Embryonic facial prominence (tissue), 1 donor: Measurements from ENCODE around the gene NUCKS1.

Experiments
- DNase-seq: peaks from one replicate; pipeline ENCODE4 v3.0.0-alpha.2; 2016; ENCODE audit errors: extremely low spot score

NUCKS1 gene

DNA sequence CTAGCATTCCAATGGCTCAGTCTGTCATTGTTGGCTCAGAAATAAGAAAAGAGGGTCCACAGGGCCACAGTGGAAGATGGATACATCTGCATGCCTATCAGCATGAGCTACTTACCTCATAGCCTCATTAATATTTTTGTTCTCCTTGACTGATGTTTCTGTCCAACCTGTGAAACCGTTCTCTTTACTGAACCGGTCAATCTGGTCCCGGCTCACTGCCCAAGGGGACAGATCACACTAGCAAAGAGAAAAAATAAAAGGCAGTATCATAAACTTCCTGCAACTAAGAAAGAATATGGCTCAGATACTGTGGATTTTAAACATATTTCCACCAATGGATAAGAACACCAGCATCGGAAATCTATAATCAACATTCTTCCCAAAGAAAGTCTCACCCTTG, 20.6 kb upstream of the NUCKS1 start:
- DNase-seq = no peak

DNA sequence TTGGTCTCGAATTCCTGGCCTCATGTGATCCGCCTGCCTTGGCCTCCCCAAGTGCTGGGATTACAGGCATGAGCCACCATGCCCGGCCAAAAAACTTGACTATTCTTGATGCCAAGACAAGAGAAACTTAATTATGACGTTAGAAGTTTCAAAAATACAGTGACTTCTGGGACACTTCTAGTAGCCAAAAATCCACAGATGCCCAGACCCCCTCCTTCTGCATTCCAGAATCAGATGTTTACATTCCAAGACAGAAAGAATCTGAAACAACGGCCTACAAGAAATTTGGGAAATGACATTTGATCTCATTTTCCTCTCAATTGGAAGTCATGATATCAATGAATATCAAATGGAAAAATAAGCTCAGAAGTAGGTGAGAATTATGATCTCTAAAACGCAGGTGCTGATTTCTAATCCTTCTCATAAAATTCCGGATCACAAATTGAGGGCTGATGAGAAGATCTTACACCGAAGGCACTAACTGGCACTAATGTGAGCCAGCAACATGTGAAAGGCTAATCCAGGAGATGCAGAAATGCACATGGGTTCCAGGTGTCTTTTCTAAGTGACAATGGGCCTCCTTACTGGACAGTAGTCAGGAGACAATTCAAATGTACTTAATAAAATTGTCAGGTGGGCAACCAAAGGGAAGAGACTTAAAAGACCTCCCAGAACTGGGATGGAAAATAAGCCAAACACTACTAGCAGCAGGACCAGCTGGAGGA, 19.8 kb upstream of the NUCKS1 start:
- DNase-seq = no peak

DNA sequence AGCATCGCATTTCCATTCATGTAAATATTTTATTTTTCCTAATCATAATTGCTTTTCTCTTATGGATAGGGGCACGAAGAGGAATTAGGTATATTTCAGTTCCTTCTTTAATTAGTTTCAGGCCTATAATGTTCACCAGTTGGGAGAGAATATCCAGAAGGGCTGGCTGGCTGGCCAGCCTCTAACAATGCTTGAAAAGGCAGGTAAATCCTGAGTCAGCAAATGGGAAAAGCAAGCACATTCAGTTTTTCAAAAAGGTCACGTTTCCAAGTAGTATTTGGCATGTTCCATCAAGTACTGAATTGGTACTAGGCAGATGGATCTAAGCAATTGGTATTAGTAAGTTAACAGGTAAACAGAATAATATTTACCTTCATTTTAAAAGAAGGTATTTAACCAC, 17.3 kb upstream of the NUCKS1 start:
- no peak for DNase-seq

DNA sequence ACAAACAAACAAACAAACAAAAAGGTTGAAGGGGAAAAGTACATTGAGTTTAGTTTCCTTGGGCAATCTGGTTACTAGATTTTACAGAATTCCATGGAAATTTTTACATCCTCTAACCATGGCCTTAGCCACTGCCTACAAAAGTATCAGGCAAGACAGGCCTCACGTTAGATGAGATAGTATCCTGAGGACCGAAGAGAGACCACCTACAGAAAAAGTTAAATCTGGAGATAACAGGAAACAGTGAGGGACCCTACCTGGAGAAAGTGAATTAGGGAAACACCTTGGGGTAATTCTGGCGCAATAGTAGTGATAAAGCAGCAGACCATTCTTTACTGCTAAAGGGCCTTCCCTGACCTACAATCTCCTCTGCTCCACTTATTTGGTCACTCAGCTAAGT, 16.6 kb upstream of the NUCKS1 start:
- no peak for DNase-seq

DNA sequence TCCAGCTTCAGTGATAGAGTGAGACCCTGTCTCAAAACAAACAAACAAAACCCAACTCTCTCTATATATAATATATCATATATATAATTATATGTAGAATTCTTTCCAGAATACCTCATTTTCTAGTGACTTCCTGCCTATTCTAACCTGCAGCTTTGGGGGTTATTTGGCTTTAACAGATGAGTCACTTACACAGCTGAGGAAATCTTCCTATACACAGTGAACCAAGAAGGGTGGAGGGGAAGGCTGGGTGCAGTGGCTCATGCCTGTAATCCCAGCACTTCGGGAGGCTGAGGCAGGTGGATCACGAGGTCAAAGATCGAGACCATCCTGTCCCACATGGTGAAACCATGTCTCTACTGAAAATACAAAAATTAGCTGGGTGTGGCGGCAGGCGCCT, 16.1 kb upstream of the NUCKS1 start:
- no peak for DNase-seq

DNA sequence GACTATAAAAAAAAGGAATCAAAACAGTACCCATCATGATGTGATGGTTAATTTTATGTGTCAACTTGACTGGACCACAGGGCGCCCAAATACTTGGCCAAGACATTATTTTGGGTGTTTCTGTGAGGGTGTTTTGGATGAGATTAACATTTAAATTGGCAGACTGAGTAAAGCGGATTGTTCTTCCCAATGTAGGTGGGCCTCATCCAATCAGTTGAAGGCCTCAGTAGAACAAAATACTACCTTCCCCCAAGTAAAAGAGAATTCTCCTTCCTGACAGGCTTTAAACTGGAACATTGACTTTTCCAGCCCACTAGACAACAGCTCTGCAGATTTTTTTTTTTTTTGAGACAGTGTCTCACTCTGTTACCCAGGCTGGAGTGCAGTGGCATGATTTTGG, 14.6 kb upstream of the NUCKS1 start:
- no peak for DNase-seq

DNA sequence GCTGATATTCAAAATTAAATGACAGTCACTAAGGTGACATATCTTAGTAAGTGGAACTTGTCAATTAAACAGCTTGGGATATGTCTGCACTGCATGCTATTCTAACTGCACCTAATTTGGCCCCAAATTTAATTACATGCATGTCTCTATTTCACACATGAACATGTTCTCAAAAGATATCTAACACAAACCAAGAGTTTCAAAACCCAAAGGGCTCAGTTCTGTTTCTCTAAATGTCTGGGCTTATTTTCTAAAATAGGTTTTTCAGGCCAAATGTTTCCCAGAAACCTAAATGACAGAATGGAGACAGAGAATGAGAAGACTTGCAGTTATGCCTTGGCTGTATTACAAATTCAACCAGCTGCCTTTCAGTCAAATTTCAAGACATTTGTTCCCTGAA, 14.0 kb upstream of the NUCKS1 start:
- DNase-seq = no peak

DNA sequence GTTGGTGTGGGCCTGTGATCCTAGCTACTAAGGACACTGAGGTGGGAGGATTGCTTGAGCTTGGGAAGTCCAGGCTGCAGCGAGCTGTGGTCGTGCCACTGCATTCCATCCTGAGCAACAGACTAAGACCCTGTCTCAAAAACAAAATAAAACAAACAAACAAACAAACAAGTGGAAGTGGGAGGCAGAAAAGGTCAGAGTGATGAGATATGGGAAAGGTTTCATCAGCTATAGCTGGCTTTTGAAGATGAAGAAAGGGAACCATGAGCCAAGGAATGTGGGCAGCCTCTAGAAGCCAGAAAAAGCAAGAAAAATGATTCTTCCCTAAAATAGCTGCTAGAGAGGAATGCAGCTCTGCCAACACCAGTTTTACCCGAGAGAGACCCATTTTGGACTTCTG, 10.6 kb upstream of the NUCKS1 start:
- no peak for DNase-seq

DNA sequence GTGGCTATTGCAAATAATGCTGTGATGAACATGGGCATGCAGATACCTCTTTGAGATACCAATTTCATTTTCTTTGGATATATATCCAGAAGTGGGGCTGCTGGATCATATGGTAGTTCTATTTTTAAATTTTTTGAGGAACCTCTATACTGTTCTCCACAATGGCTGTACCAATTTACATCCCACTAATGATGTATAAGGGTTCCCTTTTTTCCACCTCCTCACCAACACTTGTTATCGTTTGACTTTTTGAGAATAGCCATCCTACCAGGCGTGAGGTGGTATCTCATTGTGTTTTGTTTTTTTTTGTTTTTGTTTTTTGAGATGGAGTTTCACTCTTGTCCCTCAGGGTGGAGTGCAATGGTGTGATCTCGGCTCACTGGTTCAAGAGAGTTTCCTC, 6.6 kb upstream of the NUCKS1 start:
- DNase-seq = no peak

DNA sequence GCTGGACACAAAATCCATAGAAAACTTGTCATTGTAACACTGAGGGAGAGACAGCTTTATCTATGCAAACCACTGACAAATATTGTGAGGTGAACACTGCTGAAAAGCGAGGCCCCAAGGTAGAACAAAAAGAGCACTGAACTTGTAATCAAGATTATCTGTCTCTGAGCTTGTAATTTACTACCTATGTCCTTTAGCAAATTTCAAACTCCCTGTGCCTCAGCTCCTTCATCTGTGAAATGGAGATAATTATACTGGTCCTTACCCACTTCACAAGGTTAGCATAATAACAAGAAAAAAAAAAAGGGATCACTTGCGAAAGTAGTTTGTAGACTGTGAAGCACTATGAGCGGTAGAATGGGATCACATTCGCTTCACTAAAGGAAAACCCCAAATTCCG, 4.9 kb upstream of the NUCKS1 start:
- no peak for DNase-seq

DNA sequence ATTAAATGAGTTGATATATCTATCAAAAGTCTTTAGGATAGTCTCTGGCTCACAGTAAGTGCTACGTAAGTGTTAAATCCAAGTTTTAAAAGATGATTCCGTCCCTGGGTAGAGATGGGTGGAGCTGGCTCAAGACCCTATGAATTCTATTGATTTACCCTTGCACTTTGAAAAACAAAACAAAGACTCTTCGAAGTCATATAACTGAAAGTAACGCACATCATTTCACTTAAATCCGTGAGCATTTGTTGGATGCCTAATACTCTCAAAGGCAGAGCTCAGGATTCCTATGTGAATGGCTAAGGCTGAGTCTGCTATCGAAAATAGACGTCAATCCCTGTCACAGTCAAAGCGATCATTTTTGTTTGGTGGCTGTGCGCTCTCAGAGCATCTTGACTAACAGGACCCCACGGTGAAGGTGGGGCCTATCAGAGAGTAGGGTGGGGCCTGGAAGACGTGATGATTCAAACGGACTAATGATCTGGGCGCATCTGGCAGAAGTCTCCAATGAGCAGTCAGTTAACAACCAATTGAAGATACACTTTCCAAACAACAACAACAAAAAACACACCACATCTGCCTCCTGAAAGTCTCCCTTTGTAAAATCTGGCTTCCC, 1.2 kb upstream of the NUCKS1 start:
- DNase-seq = no peak

DNA sequence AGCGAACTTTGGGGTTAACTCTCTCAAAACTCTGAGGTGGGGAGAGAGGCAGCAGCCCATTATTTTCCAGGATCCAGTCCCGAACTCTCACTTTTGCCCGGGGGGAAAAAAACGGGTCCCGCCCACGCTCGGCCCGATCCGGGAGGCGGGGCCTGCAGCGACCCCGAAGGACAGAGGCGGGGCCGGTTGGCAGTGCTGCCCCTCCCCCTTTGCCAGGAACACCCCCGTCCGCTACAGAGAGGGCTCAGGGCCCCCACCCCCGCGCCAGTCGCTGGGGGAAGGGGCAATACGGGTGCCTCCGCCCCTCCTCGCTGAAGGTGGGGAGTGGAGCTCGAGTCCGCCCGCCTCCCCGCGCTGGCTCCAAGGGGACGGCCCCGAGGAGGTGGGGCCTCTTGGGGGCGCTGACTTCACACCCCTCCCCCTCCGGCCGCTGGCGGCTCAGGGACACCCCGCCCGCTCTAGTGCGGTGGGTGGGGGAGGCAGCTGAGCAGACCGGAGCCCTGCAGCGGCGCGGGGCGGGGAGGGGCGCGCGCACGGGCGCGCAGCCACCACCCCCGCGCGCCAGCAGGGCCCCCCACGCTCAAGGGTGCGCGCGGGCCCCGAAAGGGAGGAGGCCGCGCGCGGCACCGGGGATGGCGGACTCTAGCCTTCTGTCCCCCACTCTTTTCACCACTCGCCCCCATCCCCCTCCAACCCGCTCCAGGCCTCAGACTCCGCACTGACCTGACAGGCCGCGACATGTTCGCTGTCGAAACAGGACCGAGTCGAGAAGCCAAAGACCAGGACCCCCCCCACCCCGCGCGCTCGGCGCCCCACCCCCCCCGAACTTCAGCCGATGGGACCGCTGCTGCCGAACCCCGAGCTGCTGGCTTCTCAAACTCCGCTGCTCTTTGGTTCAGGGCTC, 496 bp downstream of the NUCKS1 start:
- DNase-seq = peak; percentile 86

DNA sequence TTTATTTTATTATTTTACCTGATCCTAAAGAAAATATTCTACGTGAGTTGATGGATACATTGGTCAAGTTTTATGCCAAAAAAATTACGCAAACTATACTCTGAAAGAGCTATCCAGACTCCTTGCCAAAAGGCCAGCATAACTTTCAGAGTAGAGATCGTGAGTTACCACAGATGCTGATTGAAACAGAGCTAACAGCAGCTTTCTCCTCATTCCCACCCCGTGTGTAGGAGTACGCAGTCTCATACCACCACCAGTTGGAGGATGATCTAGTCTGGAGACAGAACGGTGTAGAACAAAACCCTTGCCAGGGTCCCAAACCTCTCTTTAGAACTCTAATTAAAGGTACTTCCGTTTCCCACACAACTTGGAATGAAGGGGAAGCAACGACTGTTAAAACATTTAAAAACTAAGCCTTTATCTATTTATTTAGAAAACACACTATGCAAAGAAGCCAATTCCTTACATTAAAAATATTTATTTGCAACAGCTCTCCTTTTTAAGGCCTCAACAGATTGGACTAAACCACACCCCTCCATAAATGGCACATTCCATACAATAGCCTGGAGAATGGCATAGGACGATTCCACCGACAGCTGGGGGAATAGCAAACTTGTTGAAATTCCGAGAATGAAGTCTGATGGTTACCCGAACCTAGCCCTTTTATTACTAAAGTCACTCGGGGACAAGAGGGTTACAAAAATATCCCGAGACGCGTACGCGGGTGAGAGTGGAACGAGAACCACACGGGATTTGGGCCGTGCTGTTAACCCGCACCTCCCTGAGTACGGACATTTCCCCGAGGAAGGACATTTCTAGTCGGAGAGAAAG, 1.4 kb downstream of the NUCKS1 start:
- DNase-seq = peak; percentile 26

DNA sequence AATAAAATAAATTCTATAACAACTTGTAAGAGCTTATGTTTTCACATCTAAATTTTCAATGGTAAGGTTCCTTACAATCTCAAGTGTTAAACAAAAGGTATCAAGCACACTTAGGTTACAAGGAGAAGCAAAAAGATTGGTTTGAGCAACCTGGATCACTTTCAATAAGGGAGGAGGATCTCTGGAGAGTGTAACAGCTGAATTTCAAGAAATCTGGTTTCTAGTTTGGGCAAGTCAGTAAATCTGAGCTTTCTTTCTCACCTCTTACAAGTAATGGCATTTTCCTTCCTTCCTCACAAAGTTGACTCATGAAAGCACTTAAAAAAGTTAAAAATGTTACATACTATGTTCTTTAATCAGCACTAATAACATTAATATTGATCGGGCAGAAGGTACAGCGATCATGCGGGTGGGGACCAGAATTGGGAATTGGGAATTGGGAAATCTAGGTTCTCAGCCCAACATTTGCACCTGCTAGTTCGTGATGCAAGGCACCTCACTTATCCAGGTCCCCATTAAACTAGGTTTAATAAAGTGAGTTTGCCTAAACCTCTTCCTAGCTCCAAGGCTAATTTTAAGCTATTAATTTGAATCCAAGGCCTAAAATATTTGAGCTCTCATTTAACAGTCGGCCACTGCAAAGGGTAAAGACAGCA, 3.1 kb downstream of the NUCKS1 start:
- DNase-seq = no peak

DNA sequence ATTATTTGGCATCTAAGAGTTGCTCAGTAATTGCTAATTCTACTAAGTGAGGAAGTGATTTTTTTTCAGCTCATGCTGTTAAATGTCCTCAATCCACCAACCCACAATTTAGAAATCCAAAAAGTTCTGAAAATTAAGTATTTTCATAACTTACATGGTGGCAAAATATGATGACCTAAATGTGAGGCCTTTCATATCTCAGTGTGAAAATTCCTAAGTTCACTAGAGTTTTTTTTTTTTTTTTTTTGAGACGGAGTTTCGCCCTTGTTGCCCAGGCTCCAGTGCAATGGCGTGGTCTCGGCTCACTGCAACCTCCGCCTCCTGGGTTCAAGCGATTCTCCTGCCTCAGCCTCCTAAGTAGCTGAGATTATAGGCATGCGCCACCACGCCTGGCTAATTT, 5.6 kb downstream of the NUCKS1 start:
- no peak for DNase-seq

DNA sequence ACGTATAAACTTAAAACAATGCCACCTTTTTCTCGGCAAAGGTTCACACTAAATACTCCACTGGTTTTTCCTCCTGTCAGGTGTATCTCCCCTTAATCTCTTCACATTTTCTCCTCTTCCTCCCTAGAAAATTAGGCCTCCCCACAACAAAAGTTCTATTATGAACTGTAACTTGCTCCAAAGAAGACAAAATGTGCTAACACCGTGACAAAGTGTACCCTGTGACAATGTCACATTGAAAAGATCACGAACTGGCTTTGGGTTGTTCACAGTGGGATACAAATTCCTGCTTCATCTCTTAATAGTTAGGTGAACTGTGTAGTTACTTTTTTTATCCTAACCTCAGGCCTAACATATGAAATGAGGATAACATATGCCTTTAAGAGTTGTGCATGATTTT, 6.0 kb downstream of the NUCKS1 start:
- DNase-seq = no peak

DNA sequence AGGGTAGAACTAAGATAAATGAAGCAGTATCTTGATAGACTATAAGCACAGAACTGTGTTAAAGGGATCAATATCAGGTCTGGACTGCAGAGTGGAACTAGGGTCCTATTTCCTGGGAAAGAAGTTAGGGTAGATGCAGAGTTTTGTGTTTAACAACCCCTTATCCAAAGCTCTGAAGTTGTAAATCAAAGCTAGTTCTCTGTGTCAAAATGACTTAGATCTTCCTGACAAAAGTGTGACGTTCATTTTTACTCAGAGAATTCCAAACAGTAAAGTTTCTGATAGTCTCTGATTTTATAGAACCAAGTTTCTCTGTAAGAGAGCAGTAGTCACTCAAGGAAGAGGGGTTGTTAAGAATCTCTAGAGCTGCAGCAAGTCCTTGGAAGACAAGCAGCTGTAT, 8.3 kb downstream of the NUCKS1 start:
- no peak for DNase-seq

DNA sequence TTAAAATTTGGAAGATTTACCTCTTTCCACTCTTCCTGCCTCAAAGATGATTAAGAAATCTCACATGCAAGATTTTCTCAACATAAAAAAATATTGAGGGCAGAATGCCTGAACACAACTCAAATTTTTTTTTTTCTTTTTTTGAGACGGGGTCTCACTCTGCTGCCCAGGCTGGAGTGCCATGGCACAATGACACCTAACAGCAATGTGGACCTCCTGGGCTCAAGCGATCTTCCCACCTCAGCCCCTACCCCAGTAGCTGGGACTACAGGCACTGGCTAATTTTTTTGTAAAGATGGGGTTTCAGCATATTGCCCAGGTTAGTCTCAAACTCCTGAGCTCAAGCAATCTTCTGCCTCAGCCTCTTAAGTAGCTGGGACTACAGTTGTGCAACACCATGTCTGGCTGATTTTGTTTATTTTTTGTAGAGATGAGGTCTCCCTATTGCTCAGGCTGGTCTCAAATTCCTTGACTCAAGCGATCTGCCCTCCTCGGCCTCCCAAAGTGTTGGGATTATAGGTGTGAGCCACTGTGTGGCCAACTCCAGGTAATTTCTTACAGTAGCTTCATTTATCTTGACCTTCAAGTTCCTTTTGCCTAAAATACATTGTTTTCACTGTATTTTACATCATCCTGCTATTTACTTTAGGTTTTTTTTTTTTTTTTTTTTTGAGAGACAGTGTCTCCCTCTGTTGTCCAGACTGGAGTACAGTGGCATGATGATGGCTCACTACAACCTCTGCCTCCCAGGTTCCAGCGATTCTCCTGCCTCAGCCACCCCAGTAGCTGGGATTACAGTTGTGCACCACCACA, 10.4 kb downstream of the NUCKS1 start:
- DNase-seq = no peak

DNA sequence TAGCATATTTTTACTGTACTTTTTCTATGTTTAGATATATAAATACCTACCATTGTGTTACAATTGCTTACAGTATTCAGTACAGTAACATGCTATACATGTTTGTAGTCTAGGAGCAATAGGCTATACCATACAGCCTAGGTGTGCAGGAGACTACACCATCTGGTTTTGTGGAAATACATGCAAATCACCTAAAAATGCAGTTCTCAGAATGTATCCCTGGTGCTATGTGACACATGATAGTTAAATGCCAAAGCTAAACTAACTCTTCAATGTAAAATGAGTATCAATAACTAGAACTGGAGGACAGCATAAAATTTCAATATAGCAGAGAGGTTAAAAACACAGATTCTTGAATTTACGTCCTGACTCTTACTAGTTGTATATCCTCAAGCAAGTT, 14.8 kb downstream of the NUCKS1 start:
- no peak for DNase-seq

DNA sequence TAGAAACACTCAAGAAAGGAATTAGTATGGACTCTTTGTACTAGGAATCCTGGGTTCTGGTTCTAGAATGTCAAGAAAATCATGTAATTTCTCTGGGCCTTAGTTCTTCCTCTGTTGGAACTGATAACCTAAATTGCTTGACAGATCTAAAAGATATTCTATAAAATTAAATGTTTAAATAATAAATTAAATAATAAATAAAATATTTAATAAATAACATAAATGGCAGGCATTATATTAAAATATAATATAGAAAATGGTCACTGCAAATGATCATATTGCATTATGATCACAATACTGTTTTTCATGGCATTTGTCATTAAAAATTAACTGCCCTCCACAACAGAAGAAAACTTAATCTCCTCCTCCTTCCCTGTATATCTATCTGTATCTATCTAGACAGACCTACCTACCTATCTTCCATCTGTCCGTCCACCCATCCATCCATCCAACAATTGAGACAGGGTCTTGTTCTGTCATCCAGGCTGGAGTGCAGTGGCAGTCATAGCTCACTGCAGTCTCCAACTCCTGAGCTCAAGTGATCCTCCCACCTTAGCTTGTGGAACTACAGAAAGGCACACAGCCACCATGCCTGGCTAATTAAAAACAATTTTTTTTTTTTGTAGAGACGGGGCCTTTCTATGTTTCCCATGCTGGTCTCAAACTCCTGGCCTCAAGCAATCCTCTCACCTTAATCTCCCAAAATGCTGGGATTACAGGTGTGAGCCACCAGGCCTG, 16.4 kb downstream of the NUCKS1 start:
- no peak for DNase-seq
